ENCODE measurements around the gene F13A1.

- no peak for TF ChIP-seq CTCF (IDR thresholded peaks at IDR 0.05)
- TF ChIP-seq POLR2A (IDR thresholded peaks at IDR 0.05): no peak
- no peak for TF ChIP-seq POLR2AphosphoS5 (IDR thresholded peaks at IDR 0.05)
Observed at GRCh38 chr6:6331393-6331792, 10.9 kb upstream of the F13A1 start.

Data from gastroesophageal sphincter (tissue), 3 donors.